Hindlimb muscle (tissue), 1 donor: Measurements from ENCODE around the gene APOL3. TPM values are rescaled to one million over a fixed set of nuclear protein-coding genes. Genes with fewer than 3 reads are reported as not detected.
"Not testable (repeated sequence)": the region's sequence is repeated elsewhere in the genome, so short reads cannot be mapped to it uniquely, and the experiment has no call there.

ENCODE experiments used
- DNase-seq: peaks from one replicate; pipeline ENCODE4 v3.0.0-alpha.2; 2013
- polyA plus RNA-seq: library from polyadenylated mRNA; unstranded; fragments of 120-200 nt; gene quantifications from one replicate; pipeline ENCODE4 v1.2.1, GENCODE V29; 2013; ENCODE audit not compliant: insufficient read length

The APOL3 gene
- polyA plus RNA-seq, 1 donor = 13.8 TPM

GRCh38 chr22:36156515-36157419 is 3.8 kb downstream of the APOL3 start:
- DNase-seq = peak; percentile 84

DNA sequence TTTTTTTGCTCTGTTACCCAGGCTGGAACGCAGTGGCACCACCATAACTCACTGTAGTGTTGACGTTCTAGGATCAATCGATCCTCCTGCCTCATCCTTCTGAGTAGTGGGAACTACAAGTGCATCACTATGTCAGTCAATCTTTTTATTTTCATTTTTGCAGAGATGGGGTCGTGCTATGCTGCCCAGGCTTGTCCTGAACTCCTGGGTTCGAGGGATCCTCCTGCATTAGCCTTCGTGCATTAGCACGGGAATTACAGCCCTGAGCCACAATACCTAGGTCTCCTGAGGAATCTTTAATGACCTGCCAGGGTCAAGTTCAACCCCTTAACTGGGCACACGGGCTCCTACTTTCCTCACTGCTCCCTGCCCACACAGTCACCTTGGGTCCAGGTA is 4.4 kb downstream of the APOL3 start:
- no peak for DNase-seq

GRCh38 chr22:36155702-36156101 is 4.9 kb downstream of the APOL3 start:
- peak; percentile 76 for DNase-seq

DNA sequence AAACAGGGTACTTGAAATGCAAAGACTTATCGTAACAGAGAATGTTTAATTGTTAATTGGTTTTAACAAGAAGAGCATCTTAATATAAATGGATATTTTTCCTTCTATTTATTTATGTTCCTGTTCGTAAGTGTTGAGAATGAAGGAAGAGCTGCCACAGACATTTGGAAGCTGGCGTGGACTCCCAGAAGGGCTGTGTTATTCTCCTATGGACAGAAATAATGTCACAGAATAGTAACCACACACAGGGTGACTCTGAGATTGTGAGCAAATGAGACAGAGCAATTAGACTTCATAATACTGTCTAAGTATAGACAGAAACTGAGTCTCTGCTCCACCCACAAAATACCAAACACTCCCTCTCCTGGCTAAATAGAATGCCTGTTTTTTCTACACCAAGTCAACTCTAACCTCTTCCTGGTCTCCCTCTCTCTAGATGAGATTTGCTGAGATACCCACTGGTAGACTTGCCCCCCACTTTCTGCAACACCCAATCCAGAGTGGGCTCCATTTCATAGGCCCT is 6.1 kb downstream of the APOL3 start:
- no peak for DNase-seq

DNA sequence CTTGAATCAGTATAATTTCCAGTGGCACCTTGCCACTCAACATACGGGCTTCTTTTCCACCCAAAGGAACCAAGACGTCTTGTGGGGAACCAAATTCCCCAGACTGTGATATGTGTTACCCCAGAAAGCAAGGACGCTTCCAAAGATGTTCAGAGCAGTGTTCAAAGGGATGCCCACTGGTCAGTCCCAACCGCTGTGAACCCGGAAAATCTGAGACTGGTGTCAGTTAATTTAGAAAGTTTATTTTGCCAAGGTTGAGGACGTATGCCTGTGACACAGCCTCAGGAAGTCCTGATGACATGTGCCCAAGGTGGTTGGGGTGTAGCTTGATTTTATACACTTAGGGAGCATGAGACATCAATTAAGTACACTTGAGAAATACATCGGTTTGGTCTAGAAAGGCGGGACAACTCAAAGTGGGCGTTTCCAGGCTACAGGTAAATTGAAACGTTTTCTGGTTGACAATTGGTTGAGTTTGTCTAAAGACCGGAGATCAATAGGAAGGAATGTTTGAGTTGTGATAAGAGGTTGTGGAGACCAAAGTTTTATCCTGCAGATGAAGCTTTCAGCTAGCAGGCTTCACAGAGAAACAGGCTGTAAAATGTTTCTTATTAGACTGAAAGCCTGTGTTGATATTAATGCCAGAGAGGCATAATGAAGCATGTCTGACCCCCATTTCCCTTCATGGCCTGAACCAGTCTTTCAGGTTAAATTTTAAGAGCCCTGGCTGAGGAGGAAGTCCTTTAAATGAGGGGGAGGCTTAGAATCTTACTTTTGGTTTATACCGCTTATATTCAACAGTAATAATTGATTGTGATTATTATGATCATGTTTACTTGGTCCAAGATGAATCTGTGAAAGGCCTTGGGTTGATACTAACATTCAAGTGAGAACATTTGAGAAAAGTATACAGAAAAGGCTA is 6.8 kb downstream of the APOL3 start:
- DNase-seq = no peak

DNA sequence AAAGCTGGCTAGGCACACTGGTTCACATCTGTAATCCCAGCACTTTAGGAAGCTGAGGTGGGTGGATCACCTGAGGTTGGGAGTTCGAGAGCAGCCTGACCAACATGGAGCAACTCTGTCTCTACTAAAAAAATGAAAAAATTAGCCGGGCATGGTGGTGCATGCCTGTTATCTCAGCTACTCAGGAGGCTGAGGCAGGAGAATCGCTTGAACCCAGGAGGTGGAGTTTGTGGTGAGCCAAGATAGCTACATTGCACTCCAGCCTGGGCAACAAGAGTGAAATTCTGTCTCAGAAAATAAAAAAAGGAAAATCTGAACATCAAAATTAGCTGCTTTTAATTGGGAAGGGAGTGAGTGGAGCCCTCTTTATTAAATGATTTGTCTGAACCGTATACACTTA is 7.7 kb downstream of the APOL3 start:
- DNase-seq = not testable (repeated sequence)

DNA sequence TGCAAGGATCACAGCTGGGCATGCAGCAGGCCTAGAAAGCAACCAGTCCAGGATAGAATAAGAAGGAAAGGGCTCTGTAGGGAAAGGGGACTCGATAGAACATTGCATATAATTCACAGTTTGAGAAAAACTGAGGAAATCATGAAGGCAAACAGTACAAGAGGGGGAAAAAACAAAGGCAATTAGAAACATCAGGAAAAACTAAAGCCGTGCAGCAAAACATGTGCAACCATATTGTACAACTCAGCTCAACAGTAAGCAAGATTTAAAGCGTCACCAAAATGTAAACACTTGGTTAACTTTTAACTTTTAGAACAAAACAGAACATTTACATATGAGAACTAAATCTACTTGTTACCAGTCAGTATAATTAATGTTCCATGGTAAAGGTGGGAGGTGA is 8.5 kb downstream of the APOL3 start:
- no peak for DNase-seq

DNA sequence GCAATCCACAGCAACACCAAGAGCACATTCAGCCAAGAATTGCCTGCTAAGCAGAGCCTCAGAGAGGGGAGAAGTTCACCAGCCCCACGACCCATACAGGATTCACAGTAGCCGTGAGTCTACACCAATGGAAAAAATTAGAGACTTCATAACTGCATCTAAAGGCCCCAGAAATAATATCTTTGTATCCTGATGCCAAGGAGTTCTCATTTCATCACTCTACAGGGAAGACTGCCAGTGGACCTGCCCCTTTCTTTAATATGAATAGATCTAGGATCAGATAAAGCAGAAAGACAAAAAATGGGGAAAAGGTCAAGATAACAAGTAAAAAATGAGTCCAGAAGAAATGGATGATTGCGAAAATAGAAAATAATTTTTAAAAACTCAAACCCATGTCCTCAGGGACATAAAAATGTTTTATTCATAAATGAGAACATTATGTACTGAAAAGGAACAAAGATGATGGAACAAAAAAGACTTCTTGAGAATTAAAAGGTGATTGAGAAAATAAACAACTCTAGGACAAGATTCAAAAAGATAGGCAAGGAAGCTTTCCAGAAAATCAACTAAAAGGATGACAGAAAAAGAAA is 9.5 kb downstream of the APOL3 start:
- DNase-seq = no peak

GRCh38 chr22:36149441-36149840 is 11.1 kb downstream of the APOL3 start:
- no peak for DNase-seq

DNA sequence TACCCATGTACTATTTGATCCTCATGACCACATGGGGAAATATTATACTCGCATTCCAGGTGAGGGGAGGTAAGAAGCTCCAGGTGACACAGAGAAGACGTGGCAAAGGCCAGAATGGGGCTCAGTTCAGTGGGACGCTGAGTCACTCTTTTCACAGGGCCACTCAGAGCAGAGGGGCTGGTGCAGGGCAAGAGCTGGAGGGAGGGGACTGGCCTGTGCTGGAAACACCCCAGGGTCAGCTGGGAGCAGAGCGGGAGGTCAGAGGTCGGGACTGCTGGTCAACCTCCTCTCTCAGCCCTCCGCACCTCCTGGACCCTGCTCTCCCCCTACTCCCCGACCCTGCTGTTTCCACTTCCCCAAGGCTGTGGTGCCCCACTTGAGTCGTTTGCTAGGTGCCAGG is 12.1 kb downstream of the APOL3 start:
- no peak for DNase-seq

DNA sequence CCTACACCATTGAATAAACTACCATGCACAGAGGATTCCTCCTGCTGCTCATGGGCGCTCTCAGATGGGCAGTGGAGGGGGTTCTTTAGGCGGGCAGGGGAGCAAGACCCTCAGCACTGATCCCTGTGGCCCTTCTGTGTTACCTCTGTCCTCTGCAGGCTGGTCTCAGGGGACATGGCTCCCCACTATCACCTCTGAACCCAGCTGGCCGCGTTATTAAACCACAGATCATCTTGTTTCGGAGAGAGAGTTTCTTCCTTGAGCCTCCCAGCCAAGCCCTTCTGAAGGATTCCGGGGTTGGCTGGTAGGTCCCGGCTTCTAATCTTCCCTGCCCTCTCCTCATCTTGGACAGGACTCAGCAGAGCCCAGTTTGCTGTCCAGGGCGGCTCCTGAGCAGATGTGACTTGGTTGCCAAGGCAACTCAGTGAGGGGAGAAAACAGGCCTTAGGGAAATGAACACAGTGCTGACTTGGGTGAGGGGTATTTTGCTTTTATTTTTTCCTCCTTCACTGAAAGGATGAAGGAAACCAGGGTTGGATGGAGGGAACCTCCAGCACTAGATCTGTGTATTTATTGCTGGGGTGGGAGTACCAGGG is 13.3 kb downstream of the APOL3 start:
- no peak for DNase-seq

- DNase-seq = no peak
Observed at GRCh38 chr22:36145881-36146280, 14.7 kb downstream of the APOL3 start.

- peak; percentile 73 for DNase-seq
Observed at GRCh38 chr22:36144886-36145541, 15.5 kb downstream of the APOL3 start.

DNA sequence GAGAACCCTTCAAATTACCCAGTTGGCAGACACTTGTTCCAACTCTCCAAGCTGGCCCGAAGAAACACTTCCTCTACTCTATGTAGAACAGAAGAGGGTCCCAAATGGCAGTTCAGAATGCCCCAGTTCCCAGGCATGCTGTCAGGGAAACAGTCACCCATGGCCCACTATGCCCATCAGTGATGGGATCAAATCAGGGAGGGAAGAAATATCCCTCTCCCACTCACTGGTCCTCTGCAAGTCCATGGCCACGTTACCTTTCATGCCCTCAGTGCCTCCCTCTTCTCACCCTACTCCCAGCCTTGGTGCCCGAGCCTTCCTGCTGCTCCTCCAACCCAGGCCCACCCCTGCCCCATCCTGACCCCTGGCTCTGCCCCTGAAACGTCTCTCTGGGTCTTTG is 16.6 kb downstream of the APOL3 start:
- no peak for DNase-seq

DNA sequence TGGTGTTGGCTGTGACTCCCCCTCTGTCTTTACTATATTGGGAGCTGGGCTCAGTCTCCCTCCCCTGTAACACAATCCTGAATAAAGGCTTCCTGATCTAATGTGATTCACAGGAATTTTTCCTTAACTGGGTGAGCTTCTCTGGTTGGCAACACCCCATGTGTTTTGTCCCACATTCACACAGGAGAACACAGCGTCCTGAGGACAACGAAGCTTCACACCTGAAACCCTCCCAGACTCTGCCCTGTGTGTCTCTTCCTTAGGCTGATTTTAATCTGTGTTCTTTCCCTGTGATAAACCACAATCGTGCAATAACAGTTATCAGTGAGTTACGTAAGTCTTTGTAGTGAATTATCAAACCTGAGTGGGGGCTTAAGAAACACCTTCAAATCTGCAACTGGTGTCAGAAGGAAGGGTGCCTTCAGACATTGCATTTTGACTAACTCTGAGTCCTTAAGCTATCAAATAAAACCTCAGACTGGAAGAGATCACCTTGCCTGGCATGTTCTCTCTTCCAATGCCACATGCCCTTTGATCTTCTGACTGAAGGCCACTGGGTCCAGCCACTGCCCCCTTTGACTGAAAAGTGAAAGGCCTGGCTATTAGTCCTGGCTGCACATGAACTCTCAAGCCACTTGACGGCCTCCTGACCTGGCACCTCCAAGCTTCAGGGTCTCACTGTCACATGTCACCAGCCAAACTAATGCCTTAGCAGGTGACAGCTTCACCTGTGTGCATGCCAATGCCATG is 17.3 kb downstream of the APOL3 start:
- DNase-seq = no peak

DNA sequence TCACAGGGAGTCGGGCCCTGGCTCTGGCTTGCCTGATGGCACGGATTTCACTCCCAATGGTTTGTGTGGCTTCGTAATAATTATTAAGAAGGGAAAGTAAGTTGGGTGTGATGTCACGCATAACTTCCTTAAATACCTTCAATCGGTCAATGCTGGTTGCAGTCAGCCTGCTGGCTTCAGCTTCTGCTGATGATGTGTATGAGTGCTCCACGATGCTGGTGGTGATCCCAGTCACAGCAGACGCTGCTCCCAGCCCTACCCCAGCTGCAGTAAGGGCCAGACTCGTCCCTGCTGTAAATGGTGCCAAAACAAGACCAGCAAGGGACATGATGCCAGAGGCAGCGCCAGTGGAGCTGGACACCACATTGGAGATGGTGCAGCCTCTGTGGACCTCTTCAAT is 19.1 kb downstream of the APOL3 start:
- DNase-seq = no peak

GRCh38 chr22:36138709-36139108 is 21.8 kb downstream of the APOL3 start:
- not testable (repeated sequence) for DNase-seq

DNA sequence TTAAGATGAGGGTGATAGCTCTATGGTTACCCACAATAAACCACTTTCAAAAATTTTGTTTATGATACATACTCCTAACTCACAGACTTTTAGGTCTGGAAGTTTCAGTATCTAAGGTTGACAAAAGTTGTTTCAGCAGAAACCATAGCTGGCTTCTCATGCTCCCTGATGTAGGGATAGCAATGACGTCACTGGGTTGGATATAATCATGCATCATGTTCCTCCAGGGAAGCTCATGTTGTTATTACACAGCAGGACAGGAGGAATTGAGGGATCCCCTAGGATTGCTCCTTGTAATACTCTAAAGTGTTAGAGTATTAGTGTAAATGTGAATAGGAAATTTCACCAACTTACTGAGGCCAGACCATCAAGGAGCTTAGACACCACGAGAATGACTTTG is 23.6 kb downstream of the APOL3 start:
- DNase-seq = no peak

DNA sequence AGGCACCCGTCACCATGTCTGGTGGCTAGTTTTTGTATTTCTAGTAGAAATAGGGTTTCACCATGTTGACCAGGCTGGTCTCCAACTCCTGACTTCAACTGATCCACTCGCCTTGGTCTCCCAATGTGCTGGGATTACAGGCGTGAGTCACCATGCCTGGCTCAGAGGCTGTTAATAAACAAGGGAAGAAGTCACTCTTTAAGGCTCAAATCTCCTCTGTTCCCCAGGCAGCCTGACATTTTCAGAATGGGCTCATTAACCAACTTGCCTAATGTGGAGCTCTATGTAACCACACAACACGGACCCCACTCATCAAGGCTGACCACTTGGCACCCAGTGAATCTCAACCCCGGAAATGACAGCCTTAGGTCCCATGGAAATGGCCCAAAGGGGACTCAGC is 24.1 kb downstream of the APOL3 start:
- DNase-seq = no peak

DNA sequence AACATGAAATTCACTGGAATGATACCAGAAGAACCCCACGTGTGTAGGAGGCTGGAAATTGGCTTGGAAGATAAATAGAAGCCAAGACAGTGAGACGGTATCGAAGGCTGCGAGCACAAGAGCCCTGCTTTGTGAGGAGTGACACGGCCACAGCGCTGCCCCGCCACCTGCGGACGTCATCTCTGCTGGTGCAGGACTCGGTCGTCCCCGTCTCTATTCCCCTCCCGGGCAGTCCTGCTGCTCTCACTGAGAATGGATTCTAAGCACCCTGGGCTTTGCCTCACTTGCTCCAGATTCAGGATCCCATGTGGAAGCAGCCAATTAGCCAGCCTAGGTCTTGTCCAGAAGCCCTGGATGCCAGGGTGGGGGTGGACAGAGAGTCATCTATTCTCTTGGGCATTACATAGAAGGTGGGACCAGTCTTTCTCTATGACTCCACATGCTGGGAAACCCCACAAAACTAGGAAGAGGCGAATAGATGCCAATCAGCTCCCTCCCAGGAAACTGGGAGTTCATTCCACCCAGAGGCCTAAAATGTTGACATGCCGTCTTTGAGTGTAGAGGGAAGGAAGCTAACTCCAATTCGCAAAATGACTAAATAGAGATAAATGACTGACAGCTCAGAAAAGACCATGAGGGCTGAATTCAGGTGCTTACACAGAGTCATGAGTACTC is 25.1 kb downstream of the APOL3 start:
- DNase-seq = no peak

GRCh38 chr22:36134182-36134581 is 26.4 kb downstream of the APOL3 start:
- no peak for DNase-seq
